ENCODE measurements around the gene BICD2. TPM values are rescaled to one million over a fixed set of nuclear protein-coding genes. Genes with fewer than 3 reads are reported as not detected.

The BICD2 gene
- total and polyA plus RNA-seq, 12 donors: 9.3 to 33.8 (median 23.3) TPM

GRCh38 chr9:92746567-92747458, 17.8 kb downstream of the BICD2 start:
- TF ChIP-seq CTCF (IDR thresholded peaks at IDR 0.05) (no peak), POLR2A (IDR thresholded peaks at IDR 0.05) (no peak)
- Histone ChIP-seq H3K4me1 (replicated peaks in 1 of 2) (peaks cover 3 to 44% of the 10 kb centered on the region in 2 donors), H3K4me3 (no peak overlapping the region), H3K27me3 (no peaks in the 10 kb centered on the region), H3K9me3 (replicated peaks in 1 of 3) (no peaks in the 10 kb centered on the region), H3K36me3 (replicated peaks in 1 of 2) (no peaks in the 10 kb centered on the region), H3K27ac (peak overlapping the region in 2 of 5 donors; percentile 54 to 55)
- no peak for DNase-seq
- WGBS, 4 donors: 61 to 79% (median 75%) methylated on average over 11 to 14 of the region's 14 CpGs
- intact Hi-C loops (cut with DNase I): no loop called here

- DNase-seq: peak in 1 of 7 donors; percentile 2
- Histone ChIP-seq H3K27me3 (no peaks in the 10 kb centered on the region), H3K27ac (peak overlapping the region in 1 of 5 donors; percentile 14), H3K4me1 (replicated peaks in 1 of 2) (peaks cover 10 to 54% of the 10 kb centered on the region in 2 donors), H3K4me3 (no peak overlapping the region), H3K9me3 (replicated peaks in 1 of 3) (no peaks in the 10 kb centered on the region), H3K36me3 (replicated peaks in 1 of 2) (no peaks in the 10 kb centered on the region)
- WGBS, 4 donors: 83 to 96% (median 91%) methylated on average over 4 to 6 of the region's 6 CpGs
- TF ChIP-seq CTCF (IDR thresholded peaks at IDR 0.05) (no peak), POLR2A (IDR thresholded peaks at IDR 0.05) (no peak)
- intact Hi-C loops (cut with DNase I): no loop called here
Measured at GRCh38 chr9:92745881-92746280, 18.8 kb downstream of the BICD2 start.

- intact Hi-C loops (cut with DNase I): no loop called here
- Histone ChIP-seq H3K27ac (peak overlapping the region in 1 of 5 donors; percentile 36), H3K36me3 (replicated peaks in 1 of 2) (no peaks in the 10 kb centered on the region), H3K27me3 (no peaks in the 10 kb centered on the region), H3K9me3 (replicated peaks in 1 of 3) (no peaks in the 10 kb centered on the region), H3K4me3 (no peak overlapping the region), H3K4me1 (replicated peaks in 1 of 2) (peaks cover 15 to 59% of the 10 kb centered on the region in 2 donors)
- peak in 1 of 7 donors; percentile 5 for DNase-seq
- WGBS, 4 donors: 70 to 87% (median 72%) methylated on average over 4 of the region's 4 CpGs
- TF ChIP-seq POLR2A (IDR thresholded peaks at IDR 0.05) (no peak), CTCF (IDR thresholded peaks at IDR 0.05) (no peak)
Measured at GRCh38 chr9:92745331-92745730, 19.3 kb downstream of the BICD2 start.

GRCh38 chr9:92740969-92741368, 23.7 kb downstream of the BICD2 start:
- peak overlapping the region in 1 of 4 donors; percentile 38 for H3K4me3 ChIP-seq
- H3K27me3 ChIP-seq: no peaks in the 10 kb centered on the region
- DNase-seq: no peak
- peak overlapping the region in 4 of 5 donors; percentile 19 to 86 (median 48) for H3K27ac ChIP-seq
- H3K9me3 ChIP-seq (replicated peaks in 1 of 3): no peaks in the 10 kb centered on the region
- WGBS, 4 donors: 61 to 78% (median 73%) methylated on average over 3 of the region's 3 CpGs
- TF ChIP-seq POLR2A (IDR thresholded peaks at IDR 0.05) (no peak), CTCF (IDR thresholded peaks at IDR 0.05) (no peak)
- peaks cover 27 to 44% of the 10 kb centered on the region in 2 donors for H3K4me1 ChIP-seq (replicated peaks in 1 of 2)
- intact Hi-C loops (cut with DNase I): no loop called here
- H3K36me3 ChIP-seq (replicated peaks in 1 of 2): no peaks in the 10 kb centered on the region

Data from adrenal gland (tissue), 12 donors.